Transverse colon (tissue), 4 donors: ENCODE results near the gene ANGPTL2. TPM values are rescaled to one million over a fixed set of nuclear protein-coding genes. Genes with fewer than 3 reads are reported as not detected.

ENCODE experiments used
- DNase-seq: peaks from one replicate; pipeline ENCODE4 v3.0.0-alpha.2; 2019
- H3K27ac ChIP-seq, 4 donors: fragments of 200-600 bp; sonication (generic); 2 replicates each; pipeline ENCODE4 v1.5.1; 2016 to 2018; ENCODE audit warnings: inconsistent platforms in 4 of 4
- H3K27me3 ChIP-seq: fragments of 200-600 bp; sonication (generic); 2 replicates; pipeline ENCODE4 v1.5.1; 2017; ENCODE audit warnings: inconsistent platforms
- H3K36me3 ChIP-seq, 4 donors: fragments of 200-600 bp; sonication (generic); 2 replicates each; pipeline ENCODE4 v1.5.1; 2017 to 2019; ENCODE audit warnings: inconsistent platforms in 4 of 4
- H3K4me1 ChIP-seq, 4 donors: fragments of 200-600 bp; sonication (generic); 2 replicates each; pipeline ENCODE4 v1.5.1; 2017 to 2020; ENCODE audit warnings: inconsistent platforms in 4 of 4
- H3K4me3 ChIP-seq, 4 donors: fragments of 200-600 bp; sonication (generic); 1 replicate in 1 of 4; 2 replicates in 3 of 4; pipeline versions ENCODE4 v1.5.1 to v1.6.1; 2017 to 2019; ENCODE audit warnings: inconsistent platforms in 4 of 4
- H3K9me3 ChIP-seq, 2 donors: fragments of 200-600 bp; sonication (generic); 2 replicates each; pipeline ENCODE4 v1.5.1; 2017 to 2019; ENCODE audit warnings: inconsistent platforms in 2 of 2
- EP300 ChIP-seq: sonication (generic); formaldehyde crosslinking; IDR thresholded peaks from one replicate; pipeline ENCODE4 v1.6.1; 2017; ENCODE audit warnings: antibody characterized with exemption, low read depth
- POLR2A ChIP-seq: fragments of 450-650 bp; IDR thresholded peaks from one replicate; pipeline ENCODE4 v1.6.1; 2016; ENCODE audit warnings: antibody characterized with exemption, mild to moderate bottlenecking, moderate library complexity
- POLR2AphosphoS5 ChIP-seq, 3 donors: sonication (generic); formaldehyde crosslinking; IDR thresholded peaks; one replicate each; pipeline ENCODE4 v1.6.1; 2016; ENCODE audit warnings: antibody characterized with exemption in 3 of 3
- WGBS, 2 donors: methylation state at CpG; one replicate each; pipeline ENCODE4 v1.1.5; 2018; ENCODE audit warnings: low coverage in 1 of 2; 5-methylcytosine and 5-hydroxymethylcytosine counted together
- in situ Hi-C, 4 donors: fragments of 200-750 bp; cut with MboI; loops; one replicate each; pipeline versions ENCODE4 v1.15.0 to v1.15.1; 2017; ENCODE audit warnings: low sequenced_read_pairs in 3 of 4, low pct_ligation_motif_present in 1 of 4, low pct_unique_long_range_greater_than_20kb in 1 of 4
- intact Hi-C: fragments of 100-400 bp; cut with DNase I; formaldehyde crosslinking; loops from one replicate; pipeline ENCODE4 v1.15.1; 2023; ENCODE audit warnings: low total_unique reads
- total RNA-seq, 4 donors: library from RNA; depleted of rRNA; stranded (reverse); fragments of >200 nt; gene quantifications; one replicate each; pipeline ENCODE4 v1.1.0, GENCODE V29; 2016
- TF ChIP-seq, protein P1 (sequence below), 5 experiments: fragments of 200-600 bp in 3 of 5; fragments of 450-650 bp in 2 of 5; sonication (generic) in 3 of 5; IDR thresholded peaks; 1 replicate in 2 of 5; 2 replicates in 3 of 5; pipeline ENCODE4 v1.5.1; 2016 to 2017; ENCODE audit warnings: antibody characterized with exemption in 5 of 5, inconsistent platforms in 3 of 5, mild to moderate bottlenecking in 2 of 5, moderate library complexity in 1 of 5

The ANGPTL2 gene
- total RNA-seq, 4 donors from 2014 or later = 11.0 to 30.8 (median 13.1) TPM

DNA sequence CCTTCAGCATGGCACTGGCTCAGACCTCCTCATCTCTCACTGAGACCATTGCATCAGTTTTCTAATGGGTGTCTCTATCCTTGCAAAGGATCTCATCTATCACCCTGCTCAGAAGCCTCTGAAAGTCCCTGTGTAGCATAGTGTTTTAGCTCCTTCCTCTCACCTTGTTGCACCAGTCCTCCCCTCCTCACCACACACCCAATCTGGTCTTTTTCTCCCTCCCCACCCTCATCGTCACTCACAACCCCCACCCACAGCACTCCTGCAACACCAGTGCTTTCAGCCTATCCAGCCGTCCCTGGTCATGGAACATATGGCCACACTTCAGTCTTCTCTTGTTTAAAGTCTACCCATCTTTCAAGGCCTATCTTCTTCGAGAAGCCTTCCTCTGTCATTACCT lies 74.5 kb downstream of the ANGPTL2 start:
- no peak for TF ChIP-seq POLR2A
- TF ChIP-seq EP300 = no peak
- no peak for TF ChIP-seq POLR2AphosphoS5 (IDR thresholded peaks at IDR 0.05)
- TF ChIP-seq, protein P1, sequence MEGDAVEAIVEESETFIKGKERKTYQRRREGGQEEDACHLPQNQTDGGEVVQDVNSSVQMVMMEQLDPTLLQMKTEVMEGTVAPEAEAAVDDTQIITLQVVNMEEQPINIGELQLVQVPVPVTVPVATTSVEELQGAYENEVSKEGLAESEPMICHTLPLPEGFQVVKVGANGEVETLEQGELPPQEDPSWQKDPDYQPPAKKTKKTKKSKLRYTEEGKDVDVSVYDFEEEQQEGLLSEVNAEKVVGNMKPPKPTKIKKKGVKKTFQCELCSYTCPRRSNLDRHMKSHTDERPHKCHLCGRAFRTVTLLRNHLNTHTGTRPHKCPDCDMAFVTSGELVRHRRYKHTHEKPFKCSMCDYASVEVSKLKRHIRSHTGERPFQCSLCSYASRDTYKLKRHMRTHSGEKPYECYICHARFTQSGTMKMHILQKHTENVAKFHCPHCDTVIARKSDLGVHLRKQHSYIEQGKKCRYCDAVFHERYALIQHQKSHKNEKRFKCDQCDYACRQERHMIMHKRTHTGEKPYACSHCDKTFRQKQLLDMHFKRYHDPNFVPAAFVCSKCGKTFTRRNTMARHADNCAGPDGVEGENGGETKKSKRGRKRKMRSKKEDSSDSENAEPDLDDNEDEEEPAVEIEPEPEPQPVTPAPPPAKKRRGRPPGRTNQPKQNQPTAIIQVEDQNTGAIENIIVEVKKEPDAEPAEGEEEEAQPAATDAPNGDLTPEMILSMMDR (IDR thresholded peaks at IDR 0.05) = no peak
- H3K9me3 ChIP-seq = no peaks in the 10 kb centered on the region
- no peak overlapping the region for H3K27ac ChIP-seq
- H3K27me3 ChIP-seq = no peaks in the 10 kb centered on the region
- intact Hi-C loops = no loop called here
- peaks cover 0 to 17% (median 8%) of the 10 kb centered on the region in 4 donors for H3K4me1 ChIP-seq
- in situ Hi-C loops = no loop called here
- WGBS, 2 donors = 97 to 100% methylated on average over 2 to 3 of the region's 3 CpGs
- H3K36me3 ChIP-seq = no peaks in the 10 kb centered on the region
- no peak for DNase-seq
- H3K4me3 ChIP-seq = no peak overlapping the region

DNA sequence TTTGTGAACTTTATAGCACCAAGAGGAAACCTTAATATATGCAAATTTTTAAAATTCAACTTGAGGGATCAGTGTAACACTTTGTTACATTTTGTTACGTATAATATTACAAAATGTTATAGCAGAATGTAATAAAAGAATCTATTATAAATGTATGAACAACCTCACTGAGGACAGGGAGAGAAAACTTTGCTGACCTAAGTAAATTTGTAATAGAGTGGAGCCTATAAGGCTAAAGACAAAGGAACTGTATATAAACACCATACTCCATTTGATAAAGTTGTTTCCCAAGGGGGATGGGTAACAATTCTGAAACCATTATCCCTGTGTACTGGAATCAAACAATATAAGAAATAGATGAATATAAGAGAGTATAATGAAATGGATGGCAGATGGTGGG lies 77.3 kb downstream of the ANGPTL2 start:
- TF ChIP-seq, protein P1 (IDR thresholded peaks at IDR 0.05) = no peak
- no peak for TF ChIP-seq POLR2AphosphoS5 (IDR thresholded peaks at IDR 0.05)
- no peak overlapping the region for H3K27ac ChIP-seq
- H3K4me3 ChIP-seq = no peak overlapping the region
- intact Hi-C loops = no loop called here
- in situ Hi-C loops = no loop called here
- no peaks in the 10 kb centered on the region for H3K27me3 ChIP-seq
- H3K9me3 ChIP-seq = no peaks in the 10 kb centered on the region
- no peak for DNase-seq
- H3K4me1 ChIP-seq = peaks cover 0 to 16% (median 7%) of the 10 kb centered on the region in 4 donors
- no peaks in the 10 kb centered on the region for H3K36me3 ChIP-seq
- WGBS, 2 donors = 88 to 95% methylated on average over 1 of the region's 1 CpG

DNA sequence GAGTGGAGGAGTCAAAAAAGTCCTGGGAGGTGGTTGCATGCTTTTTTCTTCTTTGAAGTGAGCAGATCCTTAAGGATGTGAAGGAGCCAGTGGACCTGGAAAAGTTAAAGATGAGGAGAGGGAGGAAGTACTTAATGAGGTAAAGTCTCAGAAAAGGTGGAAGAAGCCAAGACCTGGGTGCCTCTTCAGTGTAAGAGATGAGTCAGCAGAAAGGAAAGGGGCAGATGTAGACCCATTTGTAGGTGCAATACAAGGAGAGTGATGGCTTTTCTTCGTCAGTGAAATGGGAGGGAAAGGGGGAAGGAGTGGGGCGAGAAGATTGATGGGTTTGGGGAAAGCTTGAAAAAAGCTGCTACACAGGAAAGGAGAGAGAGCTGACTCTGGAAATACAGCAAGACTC lies 82.9 kb downstream of the ANGPTL2 start:
- H3K36me3 ChIP-seq = no peaks in the 10 kb centered on the region
- intact Hi-C loops = no loop called here
- no peak for DNase-seq
- H3K4me1 ChIP-seq = peaks cover 0 to 6% (median 2%) of the 10 kb centered on the region in 4 donors
- in situ Hi-C loops = no loop called here
- WGBS, 2 donors = 94 to 96% methylated on average over 2 of the region's 2 CpGs
- no peaks in the 10 kb centered on the region for H3K9me3 ChIP-seq
- H3K4me3 ChIP-seq = no peak overlapping the region
- no peak overlapping the region for H3K27ac ChIP-seq
- TF ChIP-seq, protein P1 (IDR thresholded peaks at IDR 0.05) = no peak
- H3K27me3 ChIP-seq = no peaks in the 10 kb centered on the region

DNA sequence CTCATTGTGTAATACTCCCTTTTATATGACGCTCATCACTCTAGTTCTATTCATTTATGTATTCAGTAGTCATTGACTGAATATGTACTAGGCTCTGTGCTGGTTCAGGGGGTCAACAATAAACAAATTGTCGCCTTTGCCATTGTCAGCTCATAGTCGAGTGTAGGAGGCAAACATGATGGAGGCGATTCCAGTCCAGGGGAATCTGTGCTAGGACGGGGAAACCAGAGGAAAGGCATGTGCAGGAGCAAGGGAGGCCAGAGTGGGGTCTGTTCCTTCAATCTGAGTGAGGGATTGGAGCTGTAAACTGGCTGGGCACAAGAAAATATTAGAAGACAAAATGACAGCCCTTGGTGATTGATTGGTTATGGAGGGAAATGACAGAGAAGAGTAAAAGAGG lies 83.9 kb downstream of the ANGPTL2 start:
- Histone ChIP-seq H3K4me1 (peaks cover 0 to 6% (median 2%) of the 10 kb centered on the region in 4 donors), H3K4me3 (no peak overlapping the region), H3K36me3 (no peaks in the 10 kb centered on the region), H3K27ac (no peak overlapping the region), H3K27me3 (no peaks in the 10 kb centered on the region), H3K9me3 (no peaks in the 10 kb centered on the region)
- 91 to 94% methylated on average over 5 of the region's 5 CpGs for WGBS, 2 donors
- intact Hi-C loops (no loop called here), in situ Hi-C loops (no loop called here)
- DNase-seq = no peak
- no peak for TF ChIP-seq POLR2AphosphoS5 (IDR thresholded peaks at IDR 0.05)
- TF ChIP-seq, protein P1 (IDR thresholded peaks at IDR 0.05) = no peak
- no peak for TF ChIP-seq POLR2A
- no peak for TF ChIP-seq EP300

Other genes with a start within 250 kb of the ANGPTL2 start
- gene RALGPS1, start 207.9 kb downstream of the ANGPTL2 start, total RNA-seq = 100 to 1,000 TPM in 2 of 4 donors, 10 to 100 TPM in 2; 46.0 to 119 (median 87.6) TPM
- gene GARNL3, start 142.1 kb upstream of the ANGPTL2 start, total RNA-seq = 10 to 100 TPM in 3 of 4 donors, 1 to 10 TPM in 1; 6.0 to 19.5 (median 11.8) TPM